ENCODE results near the gene AKNA.

AKNA gene, protein sequence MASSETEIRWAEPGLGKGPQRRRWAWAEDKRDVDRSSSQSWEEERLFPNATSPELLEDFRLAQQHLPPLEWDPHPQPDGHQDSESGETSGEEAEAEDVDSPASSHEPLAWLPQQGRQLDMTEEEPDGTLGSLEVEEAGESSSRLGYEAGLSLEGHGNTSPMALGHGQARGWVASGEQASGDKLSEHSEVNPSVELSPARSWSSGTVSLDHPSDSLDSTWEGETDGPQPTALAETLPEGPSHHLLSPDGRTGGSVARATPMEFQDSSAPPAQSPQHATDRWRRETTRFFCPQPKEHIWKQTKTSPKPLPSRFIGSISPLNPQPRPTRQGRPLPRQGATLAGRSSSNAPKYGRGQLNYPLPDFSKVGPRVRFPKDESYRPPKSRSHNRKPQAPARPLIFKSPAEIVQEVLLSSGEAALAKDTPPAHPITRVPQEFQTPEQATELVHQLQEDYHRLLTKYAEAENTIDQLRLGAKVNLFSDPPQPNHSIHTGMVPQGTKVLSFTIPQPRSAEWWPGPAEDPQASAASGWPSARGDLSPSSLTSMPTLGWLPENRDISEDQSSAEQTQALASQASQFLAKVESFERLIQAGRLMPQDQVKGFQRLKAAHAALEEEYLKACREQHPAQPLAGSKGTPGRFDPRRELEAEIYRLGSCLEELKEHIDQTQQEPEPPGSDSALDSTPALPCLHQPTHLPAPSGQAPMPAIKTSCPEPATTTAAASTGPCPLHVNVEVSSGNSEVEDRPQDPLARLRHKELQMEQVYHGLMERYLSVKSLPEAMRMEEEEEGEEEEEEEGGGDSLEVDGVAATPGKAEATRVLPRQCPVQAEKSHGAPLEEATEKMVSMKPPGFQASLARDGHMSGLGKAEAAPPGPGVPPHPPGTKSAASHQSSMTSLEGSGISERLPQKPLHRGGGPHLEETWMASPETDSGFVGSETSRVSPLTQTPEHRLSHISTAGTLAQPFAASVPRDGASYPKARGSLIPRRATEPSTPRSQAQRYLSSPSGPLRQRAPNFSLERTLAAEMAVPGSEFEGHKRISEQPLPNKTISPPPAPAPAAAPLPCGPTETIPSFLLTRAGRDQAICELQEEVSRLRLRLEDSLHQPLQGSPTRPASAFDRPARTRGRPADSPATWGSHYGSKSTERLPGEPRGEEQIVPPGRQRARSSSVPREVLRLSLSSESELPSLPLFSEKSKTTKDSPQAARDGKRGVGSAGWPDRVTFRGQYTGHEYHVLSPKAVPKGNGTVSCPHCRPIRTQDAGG (N-terminal part only)

DNA sequence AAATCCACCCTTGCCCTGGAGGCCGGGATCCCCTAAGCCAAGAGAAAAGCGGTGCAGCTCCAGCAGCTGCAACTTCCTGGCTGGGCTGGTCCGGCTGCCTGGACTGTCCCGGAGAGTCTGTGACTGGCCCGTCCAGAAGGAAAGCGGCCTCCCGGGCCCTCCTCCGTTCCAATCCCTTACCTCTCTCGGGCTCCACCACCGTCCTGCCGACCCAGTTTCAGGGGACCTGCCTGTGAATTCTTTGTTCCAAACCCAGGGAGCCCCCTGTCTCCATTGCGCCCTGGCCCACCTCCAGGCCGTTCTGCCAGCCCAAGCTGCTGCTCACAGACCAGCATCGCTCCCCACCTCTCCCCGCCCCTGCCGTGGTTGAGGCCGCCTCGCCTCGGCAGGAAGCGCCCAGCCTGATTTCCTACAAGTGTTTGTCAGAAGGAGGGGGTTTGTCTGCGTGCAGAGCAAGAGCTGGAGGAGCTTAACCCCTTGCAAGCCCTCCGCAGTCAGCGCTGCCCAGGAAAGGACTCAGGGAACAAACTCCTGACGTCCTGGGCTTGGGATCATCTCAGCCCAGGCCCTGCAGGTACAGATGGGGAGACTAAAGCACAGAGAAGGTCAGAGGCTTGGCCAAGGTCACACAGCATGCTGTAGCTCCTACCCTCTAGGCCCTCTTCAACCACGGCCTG is at the start of gene AKNA:
TSS of gene AKNA (minus strand) at position 303 of the 677 bp plus-strand sequence. CDS start 6,649 bp downstream, outside the sequence.
- in situ Hi-C loops (cut with MboI; ENCODE audit: low pct_unique_long_range_greater_than_20kb, low sequenced_read_pairs), result no loop called here
- peak; percentile 88 for DNase-seq

DNA sequence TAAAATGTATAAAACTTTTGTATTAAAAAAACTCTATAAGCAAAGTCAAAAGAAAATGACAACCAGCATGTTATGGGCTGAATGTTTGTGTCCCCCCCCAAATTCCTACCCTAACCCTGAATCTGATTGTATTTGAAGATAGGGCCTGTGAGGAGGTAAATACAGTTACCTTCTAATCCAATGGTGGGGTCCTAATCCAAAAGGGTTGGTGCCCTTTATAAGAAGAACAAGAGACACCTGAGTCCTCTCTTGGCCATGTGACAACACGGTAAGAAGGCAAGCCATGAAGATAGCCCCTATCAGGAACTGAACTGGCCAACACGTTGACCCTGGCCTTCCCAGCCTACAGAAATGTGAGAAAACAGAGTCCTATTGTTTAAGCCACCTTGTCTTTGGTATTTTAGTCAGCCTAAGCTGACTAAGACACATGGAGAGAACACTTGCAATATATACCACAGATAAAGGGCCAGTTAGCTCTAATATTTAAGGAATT is 49.7 kb upstream of the AKNA start:
- no peak for DNase-seq
- in situ Hi-C loops (cut with MboI; ENCODE audit: low pct_unique_long_range_greater_than_20kb, low sequenced_read_pairs), result no loop called here

- DNase-seq, result peak; percentile 41
- in situ Hi-C loops (cut with MboI; ENCODE audit: low pct_unique_long_range_greater_than_20kb, low sequenced_read_pairs), result no loop called here
Observed at GRCh38 chr9:114434878-114435311, 47.1 kb upstream of the AKNA start.

DNA sequence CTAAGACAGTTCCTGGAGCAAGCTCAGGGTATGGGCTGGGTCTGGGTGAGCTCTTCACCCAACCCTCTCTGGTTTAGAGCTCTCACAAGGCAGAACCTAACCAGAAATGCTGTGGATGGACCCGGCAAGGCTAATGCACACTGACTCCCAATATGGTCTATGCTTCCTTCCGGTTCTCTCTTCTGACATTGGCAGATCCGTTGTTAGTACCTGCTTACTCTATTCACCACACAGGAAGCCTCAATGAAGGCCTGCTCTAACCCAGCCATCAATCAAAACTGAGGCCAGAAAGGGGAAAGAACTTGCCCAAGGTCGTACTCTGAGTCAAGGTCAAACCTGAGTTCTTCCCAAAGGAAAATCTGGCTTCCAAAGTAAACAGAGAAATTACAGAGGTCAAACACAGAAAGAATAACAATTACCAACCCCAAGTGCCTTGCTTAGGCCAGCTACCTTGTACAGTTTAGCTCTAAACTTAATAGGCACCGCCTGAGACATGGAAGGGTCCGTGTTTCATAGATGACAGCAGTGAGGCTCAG is 46.0 kb upstream of the AKNA start:
- in situ Hi-C loops (cut with MboI; ENCODE audit: low pct_unique_long_range_greater_than_20kb, low sequenced_read_pairs), result no loop called here
- no peak for DNase-seq

DNA sequence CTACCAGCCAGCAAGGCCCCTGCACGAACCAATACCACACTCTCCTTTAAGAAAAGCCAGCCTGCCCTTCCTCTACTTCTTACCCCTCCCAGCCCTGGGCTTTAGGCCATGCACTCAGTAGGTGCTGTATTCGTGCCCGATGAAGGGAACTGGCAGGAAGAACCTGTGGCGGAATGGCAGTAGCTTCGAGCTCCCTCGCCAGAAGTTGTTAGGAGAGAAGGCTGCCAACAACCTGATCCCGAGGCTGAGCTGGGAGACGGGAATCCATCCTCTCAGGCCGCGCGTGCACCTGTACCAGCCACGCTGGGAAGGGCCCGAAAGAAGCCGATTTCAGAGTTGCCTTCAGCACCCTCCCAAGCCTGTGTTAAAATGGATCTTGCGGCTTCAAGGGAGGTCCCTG is 45.3 kb upstream of the AKNA start:
- in situ Hi-C loops (cut with MboI; ENCODE audit: low pct_unique_long_range_greater_than_20kb, low sequenced_read_pairs), result no loop called here
- no peak for DNase-seq

DNA sequence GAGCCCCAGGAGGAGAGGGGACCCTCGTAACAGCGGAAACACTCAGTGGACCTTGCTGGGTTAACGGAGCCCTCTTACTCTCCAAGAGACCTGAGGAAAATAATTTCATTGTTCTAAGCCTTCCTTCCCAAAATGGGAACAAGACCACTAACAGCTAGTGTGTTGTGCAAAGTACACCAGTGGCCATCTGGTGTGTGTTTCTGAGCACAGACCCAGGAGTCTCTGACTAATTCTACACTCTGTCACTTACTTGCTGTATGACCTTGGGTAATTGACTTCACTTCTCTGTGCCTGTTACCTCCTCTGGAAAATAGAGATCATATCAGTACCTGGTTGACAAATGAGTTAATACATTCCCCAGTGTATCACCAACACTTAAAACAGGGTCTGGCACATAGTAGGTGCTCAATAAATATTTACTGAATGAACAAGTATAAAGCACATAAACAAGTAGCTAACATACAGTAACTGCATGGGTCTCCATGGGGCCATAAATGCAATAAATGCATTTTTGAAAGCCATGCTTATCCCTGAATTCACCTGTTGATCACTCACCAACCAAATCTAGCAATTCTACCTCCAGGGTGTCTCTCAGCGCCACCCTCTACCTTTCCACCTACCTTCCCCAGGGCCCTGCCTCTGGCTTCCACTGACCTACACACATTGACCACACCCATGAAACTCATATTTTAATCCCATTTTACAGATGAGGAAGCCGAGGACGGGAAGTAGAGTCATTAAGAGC is 44.7 kb upstream of the AKNA start:
- DNase-seq, result no peak
- in situ Hi-C loops (cut with MboI; ENCODE audit: low pct_unique_long_range_greater_than_20kb, low sequenced_read_pairs), result no loop called here

- in situ Hi-C loops (cut with MboI; ENCODE audit: low pct_unique_long_range_greater_than_20kb, low sequenced_read_pairs), result no loop called here
- DNase-seq, result no peak
Observed at GRCh38 chr9:114431770-114432169, 44.0 kb upstream of the AKNA start.

GRCh38 chr9:114431003-114431402 is 43.2 kb upstream of the AKNA start:
- in situ Hi-C loops (cut with MboI; ENCODE audit: low pct_unique_long_range_greater_than_20kb, low sequenced_read_pairs), result no loop called here
- no peak for DNase-seq

- DNase-seq, result no peak
- in situ Hi-C loops (cut with MboI; ENCODE audit: low pct_unique_long_range_greater_than_20kb, low sequenced_read_pairs), result no loop called here
Observed at GRCh38 chr9:114430457-114430856, 42.7 kb upstream of the AKNA start.

DNA sequence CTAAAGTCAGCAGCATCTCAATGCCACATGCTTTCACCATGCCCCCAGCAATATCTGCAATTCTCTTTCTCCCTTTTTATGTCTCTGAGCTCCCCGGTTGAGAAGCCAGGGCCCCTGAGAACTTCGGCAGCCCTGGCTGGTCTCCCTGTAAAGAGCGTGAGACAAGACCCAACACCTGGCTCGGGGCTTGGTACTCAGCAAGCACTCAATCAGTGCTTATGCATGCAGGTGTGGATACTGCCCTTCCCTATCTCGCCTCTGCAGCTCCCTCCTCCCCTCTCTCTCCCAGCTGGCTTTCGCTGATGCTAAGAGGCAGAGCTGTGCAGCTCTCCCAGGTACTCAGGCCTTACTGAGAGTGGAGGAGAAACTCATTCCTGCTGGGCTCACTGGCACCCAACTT is 41.7 kb upstream of the AKNA start:
- in situ Hi-C loops (cut with MboI; ENCODE audit: low pct_unique_long_range_greater_than_20kb, low sequenced_read_pairs), result no loop called here

GRCh38 chr9:114428466-114428865 is 40.7 kb upstream of the AKNA start:
- DNase-seq, result no peak
- in situ Hi-C loops (cut with MboI; ENCODE audit: low pct_unique_long_range_greater_than_20kb, low sequenced_read_pairs), result no loop called here

More for the DNA sequence above, 41.7 kb upstream of the AKNA start:
- no peak for DNase-seq

DNA sequence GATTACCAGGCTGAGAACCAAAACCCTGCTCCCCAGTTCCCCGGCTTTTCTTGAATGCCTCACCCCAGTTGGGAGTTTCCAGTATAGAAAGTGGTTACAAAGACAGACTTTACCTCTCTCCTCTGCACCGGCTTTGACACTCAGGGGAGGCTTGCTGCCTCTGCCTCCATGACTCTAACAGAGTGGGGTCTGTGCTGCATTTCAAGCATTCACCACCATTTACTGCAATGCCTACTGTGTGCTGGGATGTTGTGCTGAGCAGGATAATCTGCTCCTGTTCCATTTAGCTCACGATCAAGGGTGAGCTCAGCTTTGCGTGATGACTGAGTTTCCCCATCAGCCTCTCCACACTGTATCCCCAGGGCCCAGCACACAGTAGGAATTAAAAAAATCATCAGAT is 39.9 kb upstream of the AKNA start:
- in situ Hi-C loops (cut with MboI; ENCODE audit: low pct_unique_long_range_greater_than_20kb, low sequenced_read_pairs), result no loop called here
- DNase-seq, result no peak

GRCh38 chr9:114426046-114426948 is 38.5 kb upstream of the AKNA start:
- in situ Hi-C loops (cut with MboI; ENCODE audit: low pct_unique_long_range_greater_than_20kb, low sequenced_read_pairs), result no loop called here
- DNase-seq, result no peak

GRCh38 chr9:114425126-114425525 is 37.3 kb upstream of the AKNA start:
- in situ Hi-C loops (cut with MboI; ENCODE audit: low pct_unique_long_range_greater_than_20kb, low sequenced_read_pairs), result no loop called here
- DNase-seq, result no peak

DNA sequence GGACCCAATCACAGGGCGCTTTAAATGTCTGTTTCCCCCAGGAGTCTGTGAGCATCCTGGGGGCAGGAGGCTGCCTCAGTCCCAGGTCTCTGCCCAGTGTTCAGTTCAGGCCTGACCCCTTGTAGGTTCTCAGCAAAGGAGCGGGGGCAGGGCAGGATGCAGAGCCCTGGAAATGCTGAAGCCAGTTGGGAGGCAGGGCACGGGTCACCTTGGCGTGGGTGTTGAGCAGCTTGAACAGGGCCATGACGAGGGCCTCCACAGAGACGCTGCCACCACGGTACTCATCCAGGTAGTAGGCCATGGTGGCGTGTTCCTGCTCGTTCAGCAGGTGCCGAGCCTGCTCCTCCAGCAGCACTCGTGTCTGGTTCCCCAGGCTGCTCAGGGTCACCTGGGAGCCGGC is 36.3 kb upstream of the AKNA start:
- no peak for DNase-seq
- in situ Hi-C loops (cut with MboI; ENCODE audit: low pct_unique_long_range_greater_than_20kb, low sequenced_read_pairs), result loop anchor here (25.0 kb wide), 2 partner anchors 488 to 588 kb away; no protein-coding TSS in a partner anchor

GRCh38 chr9:114423181-114423580 is 35.4 kb upstream of the AKNA start:
- in situ Hi-C loops (cut with MboI; ENCODE audit: low pct_unique_long_range_greater_than_20kb, low sequenced_read_pairs), result loop anchor here (25.0 kb wide), 2 partner anchors 489 to 589 kb away; no protein-coding TSS in a partner anchor
- DNase-seq, result no peak

GRCh38 chr9:114421147-114421546 is 33.4 kb upstream of the AKNA start:
- in situ Hi-C loops (cut with MboI; ENCODE audit: low pct_unique_long_range_greater_than_20kb, low sequenced_read_pairs), result loop anchor here (25.0 kb wide), 2 partner anchors 491 to 591 kb away; no protein-coding TSS in a partner anchor

More at GRCh38 chr9:114421147-114421546, 33.4 kb upstream of the AKNA start:
- no peak for DNase-seq

Data from KBM-7 (cell line).